DND-41 (cell line): ENCODE measurements around the gene SPTBN4.

Source experiments
- EZH2 ChIP-seq: IDR thresholded peaks from 3 replicates; pipeline ENCODE4 v1.6.1; 2012; ENCODE audit warnings: borderline replicate concordance, low read depth, mild to moderate bottlenecking, moderate library complexity, low read length, inconsistent platforms; ENCODE audit not compliant: severe bottlenecking
- TF ChIP-seq, protein P1 (sequence below): IDR thresholded peaks from 2 replicates; pipeline ENCODE4 v1.5.1; 2012; ENCODE audit warnings: borderline replicate concordance, low read length, moderate library complexity, mild to moderate bottlenecking; ENCODE audit not compliant: poor library complexity, severe bottlenecking; ENCODE audit errors: extremely low read depth

DNA sequence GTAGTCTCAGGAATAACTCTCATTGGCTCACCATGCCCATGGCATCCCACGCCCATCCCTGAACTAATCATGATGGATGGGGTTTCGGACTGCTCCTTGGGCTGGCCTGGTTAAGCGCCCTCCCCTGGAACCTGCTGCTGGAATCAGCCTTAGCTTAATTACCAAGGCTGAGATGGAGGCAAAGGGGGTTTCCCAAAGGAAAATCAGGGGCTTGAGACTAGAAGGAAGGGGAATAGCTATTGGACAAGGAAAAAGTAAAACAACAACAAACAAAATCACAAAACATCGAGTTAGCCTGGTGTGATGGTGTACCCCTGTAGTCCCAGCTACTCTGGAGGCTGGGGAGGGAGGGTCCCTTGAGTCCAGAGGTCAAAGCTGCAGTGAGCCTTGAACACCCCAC is 84.2 kb downstream of the SPTBN4 start:
- TF ChIP-seq, protein P1, sequence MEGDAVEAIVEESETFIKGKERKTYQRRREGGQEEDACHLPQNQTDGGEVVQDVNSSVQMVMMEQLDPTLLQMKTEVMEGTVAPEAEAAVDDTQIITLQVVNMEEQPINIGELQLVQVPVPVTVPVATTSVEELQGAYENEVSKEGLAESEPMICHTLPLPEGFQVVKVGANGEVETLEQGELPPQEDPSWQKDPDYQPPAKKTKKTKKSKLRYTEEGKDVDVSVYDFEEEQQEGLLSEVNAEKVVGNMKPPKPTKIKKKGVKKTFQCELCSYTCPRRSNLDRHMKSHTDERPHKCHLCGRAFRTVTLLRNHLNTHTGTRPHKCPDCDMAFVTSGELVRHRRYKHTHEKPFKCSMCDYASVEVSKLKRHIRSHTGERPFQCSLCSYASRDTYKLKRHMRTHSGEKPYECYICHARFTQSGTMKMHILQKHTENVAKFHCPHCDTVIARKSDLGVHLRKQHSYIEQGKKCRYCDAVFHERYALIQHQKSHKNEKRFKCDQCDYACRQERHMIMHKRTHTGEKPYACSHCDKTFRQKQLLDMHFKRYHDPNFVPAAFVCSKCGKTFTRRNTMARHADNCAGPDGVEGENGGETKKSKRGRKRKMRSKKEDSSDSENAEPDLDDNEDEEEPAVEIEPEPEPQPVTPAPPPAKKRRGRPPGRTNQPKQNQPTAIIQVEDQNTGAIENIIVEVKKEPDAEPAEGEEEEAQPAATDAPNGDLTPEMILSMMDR: no peak
- TF ChIP-seq EZH2: no peak
